HL-60/S4 treated with phorbol 12-myristate 13-acetate at 8.2 ng/mL for 4 days and 3 days (cell line): Measurements from ENCODE around the gene ZNF467.

Experiments used
- in situ Hi-C: fragments of 300-500 bp; cut with MboI; formaldehyde crosslinking; loops from 2 replicates; pipeline ENCODE4 v1.15.0; 2022; ENCODE audit warnings: low sequenced_read_pairs

The ZNF467 gene

DNA sequence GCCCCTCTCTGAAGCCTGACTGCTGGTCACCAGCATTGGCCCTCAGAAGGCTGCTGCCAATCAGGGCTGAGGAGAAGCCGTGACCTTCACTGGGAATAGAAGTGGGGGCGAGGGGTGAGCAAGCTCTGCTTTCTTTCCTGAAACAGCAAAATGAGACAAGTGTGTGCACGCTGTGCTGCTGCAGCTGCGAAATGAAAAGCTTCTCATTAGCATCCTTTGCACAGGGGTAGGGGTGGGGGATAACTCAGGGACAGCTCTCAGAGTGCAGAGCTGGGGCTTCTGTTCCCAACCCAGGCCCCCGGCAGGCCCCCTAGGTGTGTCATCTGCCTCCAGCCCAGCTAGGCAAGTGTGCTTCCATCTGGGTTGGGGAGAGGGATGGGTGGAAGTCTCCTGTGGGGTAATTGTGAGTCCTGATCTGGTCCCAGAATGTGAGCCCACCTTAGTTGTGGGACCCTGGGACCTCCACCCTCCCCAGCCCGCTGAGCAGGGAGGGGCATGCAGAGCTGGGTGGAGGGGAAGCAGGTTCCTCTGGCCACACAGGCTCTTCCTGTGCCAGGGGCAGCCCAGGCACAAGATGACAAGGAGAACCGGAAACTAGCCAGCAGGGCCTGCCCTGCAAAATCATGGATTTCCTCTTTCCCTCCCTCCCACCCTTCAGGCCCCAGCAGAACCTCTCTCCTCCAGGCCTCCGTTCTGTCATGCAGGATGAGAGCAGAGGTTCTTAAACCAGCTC is 22.2 kb downstream of the ZNF467 start:
- in situ Hi-C loops: no loop called here

GRCh38 chr7:149750122-149750845 is 23.1 kb downstream of the ZNF467 start:
- in situ Hi-C loops: no loop called here

- in situ Hi-C loops: no loop called here
Measured at GRCh38 chr7:149748076-149748874, 25.1 kb downstream of the ZNF467 start.

- in situ Hi-C loops: no loop called here
Measured at GRCh38 chr7:149743476-149744255, 29.7 kb downstream of the ZNF467 start.

DNA sequence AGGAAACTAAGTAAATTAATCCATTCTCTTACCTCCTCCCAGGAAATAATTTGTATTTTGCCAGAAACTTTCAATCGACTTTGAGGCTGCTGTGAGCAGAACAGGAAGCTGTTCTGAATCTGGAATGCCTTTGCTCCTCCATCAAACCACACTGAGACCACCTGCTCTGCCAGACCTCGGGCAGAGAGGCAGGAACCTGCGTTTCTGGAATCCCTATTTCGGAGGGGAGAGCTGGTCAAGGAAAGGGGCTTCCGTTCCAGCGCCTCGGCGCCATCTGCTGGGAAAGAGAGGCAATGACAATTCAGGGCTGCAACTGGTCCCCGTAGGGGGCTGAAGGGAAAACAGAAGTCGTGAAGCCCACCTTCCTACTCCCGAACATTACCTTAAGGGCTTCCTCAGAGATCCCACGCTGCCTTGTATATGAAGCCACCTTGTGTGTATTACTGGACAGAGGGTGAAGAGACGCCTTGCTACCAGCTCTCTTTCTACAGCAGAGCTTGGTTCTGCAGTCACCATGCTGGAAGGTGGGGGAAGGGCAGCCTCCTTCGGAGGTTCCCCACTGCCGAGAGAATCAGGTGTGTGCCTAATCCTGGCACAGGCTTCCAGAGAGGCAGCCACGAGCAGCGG is 31.2 kb downstream of the ZNF467 start:
- in situ Hi-C loops: no loop called here

DNA sequence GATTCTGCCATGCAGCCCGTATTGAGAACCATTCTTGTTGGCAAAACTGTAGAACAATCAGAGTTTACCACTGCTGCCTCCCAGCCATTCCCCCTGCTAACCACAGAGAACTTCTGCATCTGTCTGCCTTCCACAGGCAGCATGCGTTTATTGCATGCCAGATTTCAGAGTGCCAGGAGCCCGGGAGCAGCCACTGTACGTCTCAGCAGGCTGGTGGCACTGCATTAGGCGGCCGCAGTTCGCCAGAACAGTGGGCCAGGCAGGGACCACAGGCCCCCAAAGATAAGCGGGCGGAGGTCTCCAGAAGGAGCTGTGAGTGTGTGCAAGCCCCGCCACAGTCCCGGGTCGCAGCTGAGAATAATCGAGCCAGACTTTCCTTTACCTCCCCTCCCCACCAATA is 31.8 kb downstream of the ZNF467 start:
- in situ Hi-C loops: no loop called here

DNA sequence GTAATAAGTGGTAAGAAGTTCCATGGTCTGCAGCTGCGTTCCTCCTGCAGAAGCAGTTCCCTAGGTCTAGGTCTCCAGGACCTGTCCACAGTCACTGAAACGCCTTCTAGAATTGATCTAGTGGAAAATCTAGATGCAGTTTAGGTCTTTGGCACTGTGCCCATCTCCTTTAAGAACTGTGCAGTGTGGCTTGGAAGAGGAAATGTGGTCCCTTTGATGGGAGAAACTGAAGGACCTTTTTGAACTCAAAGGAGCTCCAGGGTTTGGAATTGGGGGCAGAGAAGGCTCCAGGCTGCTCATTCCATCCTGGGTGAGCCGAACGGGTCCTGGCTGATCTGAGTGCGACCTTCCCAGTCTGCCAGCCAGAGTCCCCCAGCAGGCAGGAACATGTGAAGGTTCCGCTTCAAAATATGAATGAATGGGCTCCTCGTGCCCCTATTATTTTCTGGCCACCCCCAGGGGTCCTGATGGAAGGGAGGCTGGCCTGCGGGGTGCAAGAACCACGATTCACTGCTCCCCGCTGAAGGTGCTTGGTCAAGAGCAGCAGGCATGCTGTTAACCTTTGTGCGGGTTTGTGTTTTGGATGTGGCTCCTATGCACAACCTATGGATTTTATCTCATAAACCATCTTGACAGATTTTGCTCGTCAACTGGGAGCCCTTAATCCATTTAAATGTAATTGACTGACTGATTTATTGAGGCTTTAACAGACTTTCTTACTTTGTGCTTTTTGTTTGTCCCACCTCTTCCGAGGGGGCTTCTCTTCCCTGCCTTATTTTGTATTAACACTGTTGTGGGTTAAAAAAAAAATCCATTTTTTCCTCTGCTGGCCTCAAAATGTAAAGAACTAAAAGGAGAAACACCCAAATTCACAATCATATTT is 36.7 kb downstream of the ZNF467 start:
- in situ Hi-C loops: no loop called here

- in situ Hi-C loops: no loop called here
Measured at GRCh38 chr7:149735779-149736477, 37.5 kb downstream of the ZNF467 start.

DNA sequence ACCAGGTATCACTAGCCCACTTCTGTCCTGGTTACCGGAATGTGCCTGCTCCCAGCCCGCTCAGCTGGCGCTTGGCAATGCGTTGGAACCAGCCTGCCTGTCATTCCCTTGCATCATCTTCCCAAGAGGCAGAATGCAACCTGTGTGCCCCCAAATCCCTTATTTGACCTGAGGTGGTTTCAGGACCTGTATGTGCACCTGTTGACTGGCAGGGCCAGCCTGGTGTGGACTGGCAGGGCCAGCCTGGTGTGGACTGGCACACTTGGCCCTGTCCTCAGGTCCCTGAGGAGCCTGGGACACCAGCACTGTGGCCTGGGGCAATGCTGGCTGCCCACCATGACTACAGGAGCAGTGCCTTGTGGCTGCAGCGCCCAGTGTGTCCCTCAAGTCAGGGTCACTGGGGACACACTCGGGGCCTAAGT is 38.2 kb downstream of the ZNF467 start:
- in situ Hi-C loops: no loop called here

- in situ Hi-C loops: no loop called here
Measured at GRCh38 chr7:149734791-149735075, 38.7 kb downstream of the ZNF467 start.

- in situ Hi-C loops: no loop called here
Measured at GRCh38 chr7:149733924-149734790, 39.2 kb downstream of the ZNF467 start.

GRCh38 chr7:149733131-149733923 is 40.1 kb downstream of the ZNF467 start:
- in situ Hi-C loops: no loop called here

- in situ Hi-C loops: no loop called here
Measured at GRCh38 chr7:149732611-149733010, 40.8 kb downstream of the ZNF467 start.

- in situ Hi-C loops: no loop called here
Measured at GRCh38 chr7:149732111-149732561, 41.3 kb downstream of the ZNF467 start.

- in situ Hi-C loops: no loop called here
Measured at GRCh38 chr7:149731207-149731955, 42.0 kb downstream of the ZNF467 start.

- in situ Hi-C loops: no loop called here
Measured at GRCh38 chr7:149729983-149730801, 43.2 kb downstream of the ZNF467 start.
